GM19193 (cell line): ENCODE measurements around the gene CDADC1.

Experiments used
- POLR2A ChIP-seq: IDR thresholded peaks from 4 replicates; pipeline ENCODE4 v1.6.1; 2011; ENCODE audit not compliant: insufficient read depth, insufficient read length; ENCODE audit errors: extremely low read depth

Gene CDADC1

GRCh38 chr13:49298903-49299605, 51.3 kb downstream of the CDADC1 start:
- TF ChIP-seq POLR2A, result no peak

DNA sequence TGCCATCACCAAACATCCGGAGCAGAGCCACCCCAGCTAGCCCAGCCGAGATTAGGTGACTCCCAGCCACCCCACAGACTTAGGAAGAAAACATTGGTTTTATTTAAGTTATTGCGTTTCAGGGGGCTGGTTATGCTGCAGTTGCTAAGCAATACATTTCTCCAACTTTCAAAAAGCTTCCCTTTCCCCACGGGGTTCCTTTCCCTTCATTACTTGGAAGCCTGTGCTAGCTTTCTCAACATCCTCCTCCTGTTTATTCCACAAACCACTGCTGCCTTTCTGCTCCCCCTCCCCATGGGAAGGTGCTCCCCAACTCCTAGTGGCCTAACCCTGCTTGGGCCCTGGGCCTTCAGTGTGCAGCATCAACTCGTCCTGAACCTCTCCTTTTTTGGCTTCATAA, 52.6 kb downstream of the CDADC1 start:
- no peak for TF ChIP-seq POLR2A

- no peak for TF ChIP-seq POLR2A
Observed at GRCh38 chr13:49300739-49301589, 53.2 kb downstream of the CDADC1 start.

GRCh38 chr13:49302222-49302621, 54.5 kb downstream of the CDADC1 start:
- TF ChIP-seq POLR2A, result no peak

GRCh38 chr13:49302817-49303216, 55.1 kb downstream of the CDADC1 start:
- TF ChIP-seq POLR2A, result no peak

- no peak for TF ChIP-seq POLR2A
Observed at GRCh38 chr13:49303533-49304252, 56.0 kb downstream of the CDADC1 start.

DNA sequence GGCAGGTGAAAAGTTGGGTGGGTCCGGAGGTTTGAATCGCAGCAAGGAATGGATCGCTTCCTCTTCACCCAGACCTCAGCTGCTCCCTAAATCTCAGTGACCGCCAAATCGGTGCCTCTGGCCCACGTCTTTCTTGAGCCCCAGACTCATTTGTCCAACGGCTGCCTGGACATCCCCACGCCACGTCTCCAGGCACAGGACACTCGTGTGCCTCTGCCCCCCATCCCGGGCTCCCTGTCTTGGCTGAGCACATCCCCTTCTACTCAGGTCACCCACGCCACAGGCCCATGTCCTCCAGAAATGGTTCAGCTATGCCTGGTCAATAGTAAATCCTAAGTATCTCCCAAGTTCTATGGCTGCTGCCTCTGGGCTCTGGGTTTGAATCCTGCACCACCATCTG, 56.6 kb downstream of the CDADC1 start:
- no peak for TF ChIP-seq POLR2A

- TF ChIP-seq POLR2A, result no peak
Observed at GRCh38 chr13:49304763-49305700, 57.3 kb downstream of the CDADC1 start.

DNA sequence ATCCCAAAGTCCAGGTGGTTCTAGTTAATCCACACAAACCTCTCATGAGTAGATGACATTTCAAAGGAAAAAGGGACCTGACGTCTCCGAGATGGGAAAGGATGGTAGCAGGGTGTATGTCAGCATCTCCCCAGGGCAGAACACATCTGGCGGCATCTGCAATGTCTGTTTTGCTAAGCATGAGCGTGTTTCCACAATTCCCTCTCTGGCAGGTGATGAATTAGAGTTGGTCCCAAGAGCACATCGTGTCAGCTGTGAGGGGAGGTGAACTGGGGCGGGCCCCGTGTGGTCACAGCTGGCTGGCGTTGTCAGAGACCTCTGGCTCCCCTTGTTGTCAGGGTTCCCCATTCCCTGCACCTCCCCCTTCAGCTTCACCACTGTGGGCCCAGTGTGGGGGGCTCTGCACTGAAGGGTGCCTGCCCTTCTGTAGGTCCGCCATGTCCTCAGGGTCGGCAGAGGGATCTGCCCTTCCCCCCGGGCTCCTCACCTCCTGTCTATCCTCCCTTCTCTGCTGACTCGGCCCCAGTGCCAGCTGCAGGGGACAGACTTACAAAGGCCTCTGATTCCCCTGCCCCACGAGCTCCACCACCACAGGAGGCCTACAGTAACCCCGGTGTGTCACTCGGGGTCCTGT, 58.2 kb downstream of the CDADC1 start:
- TF ChIP-seq POLR2A, result no peak

DNA sequence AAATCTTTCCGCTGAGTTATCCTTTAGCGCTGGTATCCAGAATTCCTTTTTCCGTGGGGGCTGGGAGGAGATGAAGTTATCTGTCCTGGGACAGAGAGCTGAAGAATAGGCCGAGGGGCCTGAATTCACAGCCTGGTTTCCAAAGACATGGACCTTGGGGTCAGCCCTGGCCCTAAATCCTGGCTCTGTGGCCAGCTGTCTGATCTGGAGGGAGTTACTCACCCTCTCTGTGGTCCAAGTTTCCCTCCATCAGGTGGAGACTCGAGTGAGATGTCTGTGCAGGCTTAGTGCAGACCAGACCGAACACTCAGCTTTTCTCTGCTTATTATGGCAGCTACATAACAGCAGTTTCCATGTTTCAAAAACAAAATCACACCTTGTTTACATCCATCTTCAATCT, 59.6 kb downstream of the CDADC1 start:
- no peak for TF ChIP-seq POLR2A

DNA sequence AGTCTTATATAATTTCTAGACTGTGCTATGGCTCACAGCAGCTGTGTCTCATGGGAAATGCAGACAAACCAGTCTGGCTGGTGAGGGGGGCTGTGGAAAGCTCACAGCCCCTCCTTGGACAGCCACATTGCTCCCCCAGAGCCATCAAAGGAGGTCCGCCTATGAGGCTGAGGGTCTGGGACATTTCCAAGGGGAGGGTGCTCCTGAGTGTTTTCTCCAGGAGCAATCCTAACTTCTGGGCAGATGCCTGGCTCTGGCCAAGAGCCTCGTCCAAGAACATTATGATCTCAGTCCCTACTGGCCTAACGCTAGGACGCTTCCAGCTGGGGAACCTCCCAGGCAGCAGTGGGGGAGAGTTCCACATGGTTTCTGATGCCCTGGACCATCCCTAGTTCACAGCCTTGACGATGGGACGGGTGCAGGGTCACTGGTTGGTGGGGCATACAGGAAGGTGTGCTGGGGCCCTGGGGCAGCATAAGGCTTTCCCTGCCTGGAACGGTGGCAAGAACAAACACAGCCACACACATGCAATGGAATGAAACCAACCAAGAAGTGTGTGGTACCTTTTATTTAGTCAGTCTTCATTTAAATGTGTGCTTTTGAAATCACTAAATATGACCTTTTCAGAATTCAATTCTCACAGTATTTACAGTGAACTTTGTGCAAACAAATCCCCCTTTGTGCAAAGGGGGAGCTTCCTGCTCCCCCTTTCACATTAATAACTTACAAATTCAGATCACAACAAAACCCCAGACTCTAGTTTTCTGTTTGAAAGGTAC, 60.6 kb downstream of the CDADC1 start:
- TF ChIP-seq POLR2A, result no peak

DNA sequence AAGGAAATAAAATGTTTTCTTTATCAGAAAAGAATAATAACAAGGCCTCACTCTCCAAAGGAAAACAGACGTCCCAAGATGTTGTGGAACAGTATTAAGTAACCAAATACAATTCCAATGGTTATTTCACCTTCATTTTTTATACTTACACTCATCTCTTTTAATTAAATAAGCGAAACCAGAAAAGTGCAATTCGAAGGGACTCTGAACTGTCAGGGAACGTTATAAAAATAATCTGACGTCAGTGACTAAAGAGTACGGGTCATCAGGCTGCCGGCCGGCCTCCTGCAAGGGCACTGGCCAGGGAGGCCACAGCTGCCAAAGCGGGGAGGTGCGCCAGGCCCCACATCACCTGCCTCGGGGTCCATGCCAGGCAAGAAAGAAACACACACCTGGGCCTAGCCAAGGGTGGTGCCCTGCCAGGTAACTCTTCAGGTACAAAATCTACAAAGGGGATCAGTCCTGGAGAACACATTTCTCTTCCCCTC, 61.2 kb downstream of the CDADC1 start:
- TF ChIP-seq POLR2A, result no peak

DNA sequence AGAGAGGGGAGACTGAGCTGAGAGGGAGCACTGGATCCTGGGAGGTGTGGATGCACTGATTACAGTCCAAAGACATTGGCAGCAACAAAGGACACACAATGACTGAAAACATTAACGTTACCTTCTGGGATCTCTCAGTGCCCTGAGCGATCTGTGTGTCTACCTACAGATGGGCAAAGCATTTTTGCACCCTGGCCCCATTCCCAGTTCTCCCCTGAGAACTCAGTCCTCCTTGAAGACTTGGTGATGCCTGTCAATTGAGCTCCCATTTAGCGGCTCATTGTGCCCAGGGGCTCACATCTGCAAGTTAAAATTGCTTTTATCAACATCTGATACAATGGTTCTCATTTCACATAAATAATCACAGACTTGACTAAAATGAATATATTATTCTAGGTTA, 62.5 kb downstream of the CDADC1 start:
- TF ChIP-seq POLR2A, result no peak
